GM23338 (cell line): ENCODE results near the gene DIAPH3. TPM values are rescaled to one million over a fixed set of nuclear protein-coding genes. Genes with fewer than 3 reads are reported as not detected.

ENCODE experiments used
- ATAC-seq: fragments of 200-7000 bp; cut with Tn5 transposase; 3 replicates; pipeline ENCODE4 v1.9.1; 2020
- DNase-seq: peaks from one replicate; pipeline ENCODE4 v3.0.0-alpha.2; 2015; ENCODE audit warnings: low spot score
- H2AFZ ChIP-seq: fragments of 200-600 bp; sonication (generic); 2 replicates; pipeline ENCODE4 v1.8.0; 2016; ENCODE audit warnings: antibody characterized with exemption, mild to moderate bottlenecking, moderate library complexity
- H3F3A ChIP-seq: fragments of 200-600 bp; sonication (generic); replicated peaks from 2 replicates; pipeline ENCODE4 v1.8.0; 2017; ENCODE audit warnings: antibody characterized with exemption, mixed run types, low read depth
- H3K27ac ChIP-seq: fragments of 200-600 bp; sonication (generic); 2 replicates; pipeline ENCODE4 v1.6.1; 2016; ENCODE audit warnings: low read depth
- H3K27me3 ChIP-seq: fragments of 200-600 bp; sonication (generic); 2 replicates; pipeline ENCODE4 v1.8.0; 2016; ENCODE audit warnings: mild to moderate bottlenecking, mixed run types, moderate library complexity; ENCODE audit not compliant: insufficient read depth
- H3K36me3 ChIP-seq: fragments of 200-600 bp; sonication (generic); 2 replicates; pipeline ENCODE4 v1.8.0; 2016; ENCODE audit warnings: mild to moderate bottlenecking; ENCODE audit not compliant: insufficient read depth
- H3K4me1 ChIP-seq: fragments of 200-600 bp; sonication (generic); 2 replicates; pipeline ENCODE4 v1.8.0; 2016; ENCODE audit warnings: mild to moderate bottlenecking, moderate library complexity; ENCODE audit not compliant: insufficient read depth
- H3K4me2 ChIP-seq: fragments of 200-600 bp; sonication (generic); 2 replicates; pipeline ENCODE4 v1.7.1; 2017; ENCODE audit warnings: mixed run types
- H3K4me3 ChIP-seq: fragments of 200-600 bp; sonication (generic); 2 replicates; pipeline ENCODE4 v1.6.1; 2016; ENCODE audit warnings: mixed run types
- H3K79me2 ChIP-seq: fragments of 200-600 bp; sonication (generic); replicated peaks from 2 replicates; pipeline ENCODE4 v1.8.0; 2017; ENCODE audit warnings: mild to moderate bottlenecking; ENCODE audit not compliant: insufficient read depth
- H3K9me2 ChIP-seq: fragments of 200-600 bp; sonication (generic); 2 replicates; pipeline ENCODE4 v1.8.0; 2017; ENCODE audit not compliant: insufficient read depth
- H4K20me1 ChIP-seq: fragments of 200-600 bp; sonication (generic); replicated peaks from 2 replicates; pipeline ENCODE4 v1.8.0; 2017; ENCODE audit warnings: mild to moderate bottlenecking; ENCODE audit not compliant: insufficient read depth
- H3K27ac Mint-ChIP-seq: 2 replicates; pipeline ENCODE4 v1.8.0; 2020; ENCODE audit warnings: inconsistent platforms, mild to moderate bottlenecking, moderate library complexity, mixed read lengths
- H3K27me3 Mint-ChIP-seq: 3 replicates; pipeline ENCODE4 v1.8.0; 2022; ENCODE audit warnings: low read depth, mild to moderate bottlenecking, moderate library complexity, mixed read lengths, inconsistent platforms; ENCODE audit not compliant: insufficient read depth, poor library complexity
- H3K36me3 Mint-ChIP-seq: 3 replicates; pipeline ENCODE4 v1.8.0; 2021; ENCODE audit warnings: low read depth, mild to moderate bottlenecking, inconsistent platforms, moderate library complexity, mixed read lengths
- H3K4me1 Mint-ChIP-seq: 3 replicates; pipeline ENCODE4 v1.8.0; 2020; ENCODE audit warnings: mild to moderate bottlenecking, inconsistent platforms, mixed read lengths
- H3K4me3 Mint-ChIP-seq: 3 replicates; pipeline ENCODE4 v1.8.0; 2021; ENCODE audit warnings: moderate library complexity, mild to moderate bottlenecking, inconsistent platforms, mixed read lengths
- H3K9me3 Mint-ChIP-seq: 3 replicates; pipeline ENCODE4 v1.8.0; 2020; ENCODE audit warnings: moderate library complexity, mild to moderate bottlenecking, inconsistent platforms, mixed read lengths
- CREB1 ChIP-seq: fragments of 250-450 bp; sonication (Bioruptor Pico); IDR thresholded peaks from 2 replicates; pipeline ENCODE4 v1.5.0; 2020; ENCODE audit warnings: low read depth, mild to moderate bottlenecking, moderate library complexity
- CTCF ChIP-seq, 2 experiments: fragments of 200-600 bp in 1 of 2; sonication (generic) in 1 of 2; conservative IDR thresholded peaks; 2 replicates each; pipeline versions ENCODE4 v1.5.1 to v1.6.1; 2016 to 2017; ENCODE audit warnings: antibody characterized with exemption in 2 of 2, low read depth in 2 of 2, mild to moderate bottlenecking in 2 of 2, moderate library complexity in 1 of 2
- ETS1 ChIP-seq: IDR thresholded peaks from 2 replicates; pipeline ENCODE4 v1.6.1; 2016; ENCODE audit warnings: antibody characterized with exemption
- EZH2 ChIP-seq: fragments of 200-600 bp; sonication (generic); IDR thresholded peaks from one replicate; pipeline ENCODE4 v1.8.0; 2017; ENCODE audit warnings: antibody characterized with exemption, mild to moderate bottlenecking, low read depth; ENCODE audit not compliant: unreplicated experiment
- JUNB ChIP-seq: IDR thresholded peaks from one replicate; pipeline ENCODE4 v1.6.1; 2016; ENCODE audit warnings: antibody characterized with exemption; ENCODE audit not compliant: unreplicated experiment
- NANOG ChIP-seq: IDR thresholded peaks from 2 replicates; pipeline ENCODE4 v1.6.1; 2016; ENCODE audit warnings: antibody characterized with exemption, borderline replicate concordance
- POLR2AphosphoS5 ChIP-seq: IDR thresholded peaks from 2 replicates; pipeline ENCODE4 v1.6.1; 2016; ENCODE audit warnings: antibody characterized with exemption, low read depth
- REST ChIP-seq: IDR thresholded peaks from one replicate; pipeline ENCODE4 v1.6.1; 2018; ENCODE audit warnings: antibody characterized with exemption; ENCODE audit not compliant: unreplicated experiment
- STAT1 ChIP-seq: IDR thresholded peaks from one replicate; pipeline ENCODE4 v1.6.1; 2016; ENCODE audit warnings: antibody characterized with exemption; ENCODE audit not compliant: unreplicated experiment
- ZNF462 ChIP-seq: fragments of 250-450 bp; sonication (Bioruptor Pico); IDR thresholded peaks from 2 replicates; pipeline ENCODE4 v1.5.0; 2020; ENCODE audit warnings: mild to moderate bottlenecking, moderate library complexity
- polyA plus RNA-seq: library from polyadenylated mRNA; unstranded; fragments of >200 nt; fragmentation: Nextera tagmentation; extraction: Ambion mirVana; gene quantifications from 2 replicates; pipeline ENCODE4 v1.2.1, GENCODE V29; 2016
- total RNA-seq: library from RNA; depleted of rRNA; stranded (reverse); fragments of >200 nt; shearing (Covaris generic); gene quantifications from 2 replicates; pipeline ENCODE4 v1.2.3, GENCODE V29; 2014

Gene DIAPH3
- total and polyA plus RNA-seq, 2 experiments from 2014 or later = 23.4 to 30.2 TPM

- TF ChIP-seq STAT1 = no peak
- no peak for TF ChIP-seq POLR2AphosphoS5
- no peak for TF ChIP-seq ETS1
- no peak for TF ChIP-seq NANOG
- no peak for TF ChIP-seq REST
- TF ChIP-seq CREB1 (CRISPR knock-in tag) = no peak
- TF ChIP-seq EZH2 = no peak
Observed at GRCh38 chr13:59867867-59868266, 295.9 kb downstream of the DIAPH3 start (continued).

GRCh38 chr13:59865398-59865797, 298.3 kb downstream of the DIAPH3 start:
- Histone ChIP-seq H3K4me1 (0 out of 2 replicates have a peak, but pooled peaks cover 9% of the 10 kb centered on the region), H3K79me2 (no peaks in the 10 kb centered on the region), H3K27ac (no peak overlapping the region), H3K4me2 (no peak overlapping the region), H3K36me3 (no peaks in the 10 kb centered on the region), H2AFZ (no peak overlapping the region), H3K4me3 (no peak overlapping the region), H4K20me1 (no peaks in the 10 kb centered on the region), H3K27me3 (no peaks in the 10 kb centered on the region), H3F3A (no peaks in the 10 kb centered on the region), H3K9me2 (no peaks in the 10 kb centered on the region)
- ATAC-seq = no peak
- Mint-ChIP-seq H3K27me3 (no peaks in the 10 kb centered on the region), H3K27ac (no peak overlapping the region), H3K36me3 (peaks cover 3% of the 10 kb centered on the region; the same call in 1 of the 3 replicates), H3K4me3 (no peak overlapping the region), H3K9me3 (no peaks in the 10 kb centered on the region), H3K4me1 (peaks cover 21% of the 10 kb centered on the region)
- DNase-seq = no peak
- TF ChIP-seq ZNF462 (CRISPR knock-in tag) (no peak), POLR2AphosphoS5 (no peak), CTCF (conservative IDR thresholded peaks at IDR 0.05; ENCODE audit: low read depth in 2 of 2) (no peak), JUNB (no peak)
